ENCODE results near the gene ATP5F1E. TPM values are rescaled to one million over a fixed set of nuclear protein-coding genes. Genes with fewer than 3 reads are reported as not detected.

The ATP5F1E gene
- total and polyA plus RNA-seq, 9 of the 15 experiments (the other 6 are each of a cell fraction or from before 2014, with no cell fraction given) = 60.3 to 162 (median 113) TPM

GRCh38 chr20:59063358-59064213 lies 31.5 kb upstream of the ATP5F1E start (continued):
- TF ChIP-seq CLOCK (CRISPR knock-in tag; IDR thresholded peaks at IDR 0.05; ENCODE audit: borderline replicate concordance) (no peak), CAMTA2 (CRISPR knock-in tag; conservative IDR thresholded peaks at IDR 0.05) (no peak), TRIM28 (IDR thresholded peaks at IDR 0.05) (no peak), ZNF277 (CRISPR knock-in tag; IDR thresholded peaks at IDR 0.05; ENCODE audit: borderline replicate concordance) (no peak), ZNF174 (CRISPR knock-in tag; IDR thresholded peaks at IDR 0.05) (no peak), ZNF830 (CRISPR knock-in tag; IDR thresholded peaks at IDR 0.05) (no peak), ZNF583 (CRISPR knock-in tag; IDR thresholded peaks at IDR 0.05) (no peak), PHF21A (IDR thresholded peaks at IDR 0.05; ENCODE audit: borderline replicate concordance, low read depth) (0 out of 2 replicates have a peak, but pooled peaks have one; percentile 43), GABPA (tag; conservative IDR thresholded peaks at IDR 0.05; ENCODE audit: low read depth) (no peak), TRIM24 (IDR thresholded peaks at IDR 0.05) (no peak), RBFOX2 (IDR thresholded peaks at IDR 0.05; ENCODE audit: low read depth, low read length) (no peak), TGIF2 (CRISPR knock-in tag; IDR thresholded peaks at IDR 0.05) (no peak), RUNX1 (IDR thresholded peaks at IDR 0.05; ENCODE audit: low read depth) (no peak), GATAD2B (IDR thresholded peaks at IDR 0.05; ENCODE audit: borderline replicate concordance) (no peak), BACH1 (tag; IDR thresholded peaks at IDR 0.05) (no peak), CREBBP (IDR thresholded peaks at IDR 0.05; ENCODE audit: low read depth, low read length) (no peak), KDM1A (IDR thresholded peaks at IDR 0.05) (peak; percentile 96; a peak in 3 of 4 replicates), DEAF1 (CRISPR knock-in tag; IDR thresholded peaks at IDR 0.05) (no peak), ETV1 (tag; conservative IDR thresholded peaks at IDR 0.05; ENCODE audit: low read depth) (no peak), BRD9 (IDR thresholded peaks at IDR 0.05; ENCODE audit: low read depth, partially characterized antibody) (no peak), ZNF696 (CRISPR knock-in tag; conservative IDR thresholded peaks at IDR 0.05) (no peak), POLR2A (conservative IDR thresholded peaks at IDR 0.05) (no peak), PTTG1 (tag; IDR thresholded peaks at IDR 0.05; ENCODE audit: low read depth) (no peak)
- TF ChIP-seq, protein P1, sequence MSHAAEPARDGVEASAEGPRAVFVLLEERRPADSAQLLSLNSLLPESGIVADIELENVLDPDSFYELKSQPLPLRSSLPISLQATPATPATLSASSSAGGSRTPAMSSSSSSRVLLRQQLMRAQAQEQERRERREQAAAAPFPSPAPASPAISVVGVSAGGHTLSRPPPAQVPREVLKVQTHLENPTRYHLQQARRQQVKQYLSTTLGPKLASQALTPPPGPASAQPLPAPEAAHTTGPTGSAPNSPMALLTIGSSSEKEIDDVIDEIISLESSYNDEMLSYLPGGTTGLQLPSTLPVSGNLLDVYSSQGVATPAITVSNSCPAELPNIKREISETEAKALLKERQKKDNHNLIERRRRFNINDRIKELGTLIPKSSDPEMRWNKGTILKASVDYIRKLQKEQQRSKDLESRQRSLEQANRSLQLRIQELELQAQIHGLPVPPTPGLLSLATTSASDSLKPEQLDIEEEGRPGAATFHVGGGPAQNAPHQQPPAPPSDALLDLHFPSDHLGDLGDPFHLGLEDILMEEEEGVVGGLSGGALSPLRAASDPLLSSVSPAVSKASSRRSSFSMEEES (CRISPR knock-in tag; IDR thresholded peaks at IDR 0.05) = no peak
